Measurements from ENCODE around the gene DEFB113.
"Not testable (repeated sequence)": the region's sequence is repeated elsewhere in the genome, so short reads cannot be mapped to it uniquely, and the experiment has no call there.

DEFB113 gene

GRCh38 chr6:49958180-49958579 lies 11.2 kb downstream of the DEFB113 start:
- H3K4me3 ChIP-seq (ENCODE audit: low read depth, low read length) = no peak overlapping the region
- DNase-seq (ENCODE audit: low read depth) = no peak
- no peak for TF ChIP-seq CTCF (IDR thresholded peaks at IDR 0.05; ENCODE audit: low read depth, low read length, missing control alignments)

GRCh38 chr6:49955847-49956246 lies 13.6 kb downstream of the DEFB113 start:
- H3K4me3 ChIP-seq (ENCODE audit: low read depth, low read length) = no peak overlapping the region
- DNase-seq (ENCODE audit: low read depth) = no peak
- no peak for TF ChIP-seq CTCF (IDR thresholded peaks at IDR 0.05; ENCODE audit: low read depth, low read length, missing control alignments)

GRCh38 chr6:49951926-49952325 lies 17.5 kb downstream of the DEFB113 start:
- H3K4me3 ChIP-seq (ENCODE audit: low read depth, low read length) = no peak overlapping the region
- no peak for DNase-seq (ENCODE audit: low read depth)
- no peak for TF ChIP-seq CTCF (IDR thresholded peaks at IDR 0.05; ENCODE audit: low read depth, low read length, missing control alignments)

- TF ChIP-seq CTCF (IDR thresholded peaks at IDR 0.05; ENCODE audit: low read depth, low read length, missing control alignments) = no peak
- no peak overlapping the region for H3K4me3 ChIP-seq (ENCODE audit: low read depth, low read length)
- DNase-seq (ENCODE audit: low read depth) = no peak
Measured at GRCh38 chr6:49950415-49950751, 19.0 kb downstream of the DEFB113 start.

- no peak for DNase-seq (ENCODE audit: low read depth)
- TF ChIP-seq CTCF (IDR thresholded peaks at IDR 0.05; ENCODE audit: low read depth, low read length, missing control alignments) = no peak
- H3K4me3 ChIP-seq (ENCODE audit: low read depth, low read length) = no peak overlapping the region
Measured at GRCh38 chr6:49949062-49949461, 20.4 kb downstream of the DEFB113 start.

GRCh38 chr6:49946835-49947234 lies 22.6 kb downstream of the DEFB113 start:
- H3K4me3 ChIP-seq (ENCODE audit: low read depth, low read length) = no peak overlapping the region
- DNase-seq (ENCODE audit: low read depth) = no peak
- TF ChIP-seq CTCF (IDR thresholded peaks at IDR 0.05; ENCODE audit: low read depth, low read length, missing control alignments) = no peak

- not testable (repeated sequence) for DNase-seq (ENCODE audit: low read depth); H3K4me3 ChIP-seq (ENCODE audit: low read depth, low read length)
Measured at GRCh38 chr6:49944068-49944467, 25.4 kb downstream of the DEFB113 start.

- H3K4me3 ChIP-seq (ENCODE audit: low read depth, low read length) = no peak overlapping the region
- no peak for DNase-seq (ENCODE audit: low read depth)
- no peak for TF ChIP-seq CTCF (IDR thresholded peaks at IDR 0.05; ENCODE audit: low read depth, low read length, missing control alignments)
Measured at GRCh38 chr6:49939993-49940498, 29.4 kb downstream of the DEFB113 start.

Measured in GM12864 (cell line).